Inflammatory macrophage treated with lipopolysaccharide for 4 hours (primary cell): ENCODE results near the gene KRTAP4-8.
"Not testable (repeated sequence)": the region's sequence is repeated elsewhere in the genome, so short reads cannot be mapped to it uniquely, and the experiment has no call there.

Source experiments
- DNase-seq: peaks from one replicate; pipeline ENCODE4 v3.0.0-alpha.2; 2020

KRTAP4-8 gene

DNA sequence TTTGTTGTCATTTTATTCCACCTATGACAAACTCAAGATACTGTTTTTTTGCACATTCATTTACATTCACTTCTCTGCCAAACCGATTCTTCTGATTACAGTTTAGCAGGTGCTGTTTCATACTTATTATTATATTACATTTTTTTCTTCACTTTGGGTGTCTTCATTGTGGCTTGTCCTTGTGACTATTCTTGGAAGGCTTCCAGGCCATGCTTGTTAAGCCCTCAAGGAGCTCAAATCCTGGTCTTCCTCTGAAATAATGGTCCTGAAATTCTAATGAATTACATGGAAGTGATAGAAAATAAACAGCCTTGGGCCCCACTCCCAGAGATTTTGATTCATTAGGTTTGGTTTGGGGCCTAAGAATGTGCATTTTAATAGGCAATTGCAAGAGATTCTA, 33.6 kb downstream of the KRTAP4-8 start:
- no peak for DNase-seq

DNA sequence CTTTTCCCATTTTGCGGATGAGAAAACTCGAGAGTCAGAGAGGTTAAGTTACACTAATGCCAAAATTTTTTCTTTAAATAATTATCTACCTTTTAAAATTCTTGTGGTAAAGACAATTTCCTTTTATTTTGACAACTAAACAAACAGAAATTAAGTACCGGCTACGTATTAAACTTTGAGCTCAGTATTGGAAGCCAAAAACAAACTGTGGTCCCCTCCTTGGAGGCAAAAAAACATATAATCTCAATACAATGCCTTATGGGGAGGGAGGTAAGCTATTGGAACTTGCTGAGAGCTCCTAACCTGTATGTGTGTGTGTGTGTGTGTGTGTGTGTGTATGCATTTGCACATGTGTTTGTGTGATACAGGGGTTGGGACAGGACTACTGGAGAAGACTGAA, 34.5 kb downstream of the KRTAP4-8 start:
- DNase-seq, result no peak

DNA sequence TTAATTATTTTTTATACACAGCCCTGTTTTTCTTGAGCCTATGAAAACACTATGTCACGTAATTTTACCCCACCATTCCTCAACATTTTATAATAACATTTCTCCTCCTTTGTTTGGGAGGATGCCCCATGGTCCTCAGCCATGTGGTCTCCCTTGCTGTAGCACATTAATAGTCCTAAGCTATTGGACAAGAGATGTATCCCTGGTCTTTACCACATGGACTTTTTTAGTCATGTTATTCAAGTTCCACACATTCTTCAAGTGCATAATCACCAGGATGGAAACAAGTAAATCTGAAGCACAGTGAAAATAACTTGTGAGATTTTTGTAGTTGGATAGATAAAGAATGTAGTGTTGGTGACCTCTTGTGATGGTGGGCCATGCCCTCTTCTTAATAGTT, 36.0 kb downstream of the KRTAP4-8 start:
- DNase-seq, result no peak

DNA sequence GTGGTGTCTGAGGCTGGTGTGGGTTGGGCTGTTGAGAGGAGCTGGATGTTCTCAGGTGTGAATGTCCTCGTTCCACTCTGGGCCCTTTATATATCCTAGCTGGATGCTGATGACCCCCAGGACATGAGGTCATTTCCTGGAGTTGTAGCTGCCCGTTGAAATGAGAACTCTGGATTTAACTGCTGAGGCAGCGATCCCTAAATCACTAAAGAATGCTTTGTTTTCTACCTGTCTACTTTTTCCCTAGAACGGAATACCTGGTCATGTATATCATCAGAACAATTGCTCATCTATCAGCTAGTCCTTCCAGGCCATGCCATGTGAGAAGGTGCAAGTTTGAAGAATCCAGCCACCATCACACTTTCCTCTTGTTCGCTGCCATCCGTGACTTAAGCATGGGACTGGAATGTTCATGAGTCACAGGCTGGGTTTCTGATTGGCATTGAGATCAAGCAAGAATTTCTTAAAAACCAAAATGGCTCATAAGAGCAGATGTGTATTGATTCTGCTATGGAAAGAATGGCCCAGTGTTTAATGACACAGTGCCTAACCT, 37.8 kb downstream of the KRTAP4-8 start, which contains the start of gene KRTAP2-3:
KRTAP2-3 (minus strand) TSS at position 63 of the 553 bp plus-strand sequence. CDS start 64 bp downstream, outside the sequence.
- DNase-seq, result no peak

DNA sequence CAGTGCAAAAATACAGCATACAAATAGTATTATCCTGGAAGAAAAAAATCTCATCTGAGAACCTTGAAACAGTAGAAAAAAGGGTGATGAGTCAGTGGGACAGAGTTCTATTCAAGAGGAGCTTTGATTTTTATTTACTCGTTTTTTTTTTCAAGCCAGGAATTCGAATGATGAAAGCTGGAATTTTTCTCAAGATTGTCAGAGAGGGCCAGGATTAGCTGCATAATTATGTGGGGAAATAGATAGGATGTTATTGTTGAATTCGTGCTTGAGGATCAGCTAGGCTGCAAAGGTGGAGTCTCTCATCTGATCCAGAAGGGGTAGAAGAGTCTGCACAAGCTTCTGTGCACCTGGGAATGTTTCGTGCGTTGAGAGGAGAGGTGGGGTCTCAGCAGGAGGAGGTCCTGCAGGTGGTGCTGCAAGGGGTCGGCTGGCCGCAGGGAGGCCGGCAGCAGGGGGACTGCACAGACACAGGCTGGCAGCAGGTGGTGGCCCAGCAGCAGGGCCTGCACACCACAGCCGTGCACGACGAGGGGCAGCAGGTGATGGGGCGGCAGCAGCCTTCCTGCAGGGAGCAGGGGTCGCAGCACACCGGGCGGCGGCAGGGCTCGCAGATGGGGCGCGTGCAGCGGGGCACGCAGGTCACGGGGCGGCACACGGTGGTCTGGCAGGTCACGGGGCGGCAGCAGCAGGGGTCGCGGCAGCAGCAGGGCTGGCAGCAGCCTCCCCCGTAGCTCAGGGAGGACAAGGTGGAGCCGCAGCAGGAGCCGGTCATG, 38.5 kb downstream of the KRTAP4-8 start:
- not testable (repeated sequence) for DNase-seq

DNA sequence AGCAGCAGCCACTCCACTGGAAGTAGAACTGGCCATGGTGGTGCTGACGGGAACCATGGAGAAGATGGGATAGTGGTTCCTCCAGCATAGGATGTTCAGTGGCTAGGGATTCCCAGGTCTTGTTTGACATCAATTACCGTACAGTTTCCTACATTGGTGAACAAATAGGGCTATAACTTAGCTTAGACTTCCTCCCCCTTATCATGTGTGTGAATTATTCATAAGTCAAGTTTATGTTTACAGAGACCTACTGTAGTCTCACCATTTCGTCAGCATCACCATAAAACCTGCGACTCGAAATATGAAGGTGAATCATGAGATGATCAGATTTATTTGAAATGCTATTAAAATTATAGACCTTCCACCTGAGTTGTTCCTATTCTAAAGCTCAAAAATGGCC, 39.2 kb downstream of the KRTAP4-8 start:
- no peak for DNase-seq

DNA sequence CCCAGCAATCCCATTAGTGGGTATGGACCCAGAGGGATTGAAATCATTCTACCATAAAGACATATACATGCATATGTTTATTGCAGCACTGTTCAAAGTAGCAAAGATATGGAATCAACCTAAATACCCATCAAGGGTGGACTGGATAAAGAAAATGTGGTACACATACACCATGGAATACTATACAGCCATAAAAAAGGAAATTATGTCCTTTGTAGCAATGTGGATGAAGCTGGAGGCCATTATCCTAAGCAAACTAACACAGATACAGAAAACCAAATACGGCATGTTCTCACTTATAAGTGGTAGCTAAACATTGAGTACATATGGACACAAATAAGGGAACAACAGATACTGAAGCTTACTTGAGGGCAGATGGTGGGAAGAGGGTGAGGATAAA, 40.4 kb downstream of the KRTAP4-8 start:
- DNase-seq, result no peak

DNA sequence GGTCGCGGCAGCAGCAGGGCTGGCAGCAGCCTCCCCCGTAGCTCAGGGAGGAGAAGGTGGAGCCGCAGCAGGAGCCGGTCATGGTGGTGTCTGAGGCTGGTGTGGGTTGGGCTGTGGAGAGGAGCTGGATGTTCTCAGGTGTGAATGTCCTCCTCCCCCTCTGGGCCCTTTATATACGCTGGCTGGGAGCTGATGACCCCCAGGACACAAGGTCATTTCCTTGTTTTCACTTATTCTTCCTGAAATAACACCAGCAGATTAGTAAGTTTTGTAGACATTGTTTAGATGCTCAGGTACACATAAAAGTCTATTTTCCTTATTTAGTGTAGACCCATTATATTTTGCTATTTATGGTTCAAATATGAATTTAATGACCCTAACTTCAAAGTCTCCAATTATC, 42.8 kb downstream of the KRTAP4-8 start, which contains the start of gene KRTAP2-2:
KRTAP2-2 (minus strand) TSS at position 101 of the 400 bp plus-strand sequence; CDS start at position 82, 19 bp downstream.
- DNase-seq, result not testable (repeated sequence)

DNA sequence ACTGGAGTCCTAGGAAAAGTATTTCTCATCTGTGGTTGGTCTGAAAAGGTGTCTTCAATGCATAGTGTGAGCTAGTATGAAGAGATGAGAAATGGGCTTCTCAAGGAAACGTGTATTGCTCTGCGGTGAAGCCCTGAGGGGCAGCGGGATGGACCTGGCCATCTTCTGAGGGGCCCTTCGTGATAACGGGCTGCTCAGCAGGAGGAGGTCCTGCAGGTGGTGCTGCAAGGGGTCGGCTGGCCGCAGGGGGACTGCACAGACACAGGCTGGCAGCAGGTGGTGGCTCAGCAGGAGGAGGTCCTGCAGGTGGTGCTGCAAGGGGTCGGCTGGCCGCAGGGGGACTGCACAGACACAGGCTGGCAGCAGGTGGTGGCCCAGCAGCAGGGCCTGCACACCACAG, 43.4 kb downstream of the KRTAP4-8 start:
- not testable (repeated sequence) for DNase-seq

DNA sequence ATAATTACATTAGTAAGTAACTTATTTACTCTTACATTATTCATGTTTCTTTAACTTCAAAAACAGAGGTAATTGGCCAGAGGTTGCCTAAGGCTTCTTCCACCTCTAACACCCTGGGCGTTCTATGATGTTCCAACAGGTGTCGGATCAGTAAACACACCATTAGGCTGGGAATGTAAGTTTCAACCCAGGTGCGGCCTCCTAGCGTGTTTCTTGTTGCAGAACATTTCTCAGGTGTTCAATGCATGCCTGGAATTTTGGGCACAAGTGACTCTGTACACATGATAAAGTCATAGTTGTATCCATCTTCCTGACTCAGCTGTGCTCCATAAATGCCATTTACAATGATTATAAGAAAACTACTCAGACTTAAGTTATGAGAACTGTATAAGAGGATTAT, 43.9 kb downstream of the KRTAP4-8 start:
- DNase-seq, result no peak

DNA sequence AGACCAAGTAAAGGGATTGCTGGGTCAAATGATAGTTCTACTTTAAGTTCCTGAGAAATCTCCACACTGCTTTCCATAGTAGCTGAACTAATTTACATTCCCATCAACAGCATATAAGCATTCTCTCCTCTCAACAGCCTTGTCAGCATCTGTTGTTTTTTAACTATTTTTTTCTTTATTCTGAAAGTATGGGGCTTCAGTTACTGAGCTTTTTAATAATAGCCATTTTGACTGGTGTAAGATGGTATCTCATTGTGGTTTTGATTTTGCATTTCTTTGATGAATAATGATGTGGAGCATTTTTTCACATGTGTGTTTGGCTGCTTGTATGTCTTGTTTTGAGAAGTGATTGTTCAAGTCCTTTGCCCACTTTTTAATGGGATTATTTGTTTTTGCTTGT, 45.4 kb downstream of the KRTAP4-8 start:
- DNase-seq, result no peak

DNA sequence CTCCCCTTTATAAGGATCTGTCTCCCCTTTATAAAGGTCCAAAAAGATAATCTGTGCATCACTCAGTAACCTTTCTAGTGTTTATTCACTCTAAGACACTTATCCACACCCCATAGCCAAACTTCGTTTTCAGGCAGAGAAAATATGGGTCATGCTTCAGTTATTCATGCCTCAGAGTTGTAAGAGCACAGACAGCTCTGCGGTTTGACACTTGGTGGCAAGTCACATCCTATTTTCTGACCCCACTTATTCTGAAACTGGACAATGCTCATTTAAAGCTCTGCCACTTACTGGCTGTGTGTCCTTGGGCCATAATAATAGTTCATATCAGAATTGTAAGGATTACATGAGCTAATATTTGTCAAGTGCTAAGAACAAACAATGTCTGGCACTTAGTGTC, 48.8 kb downstream of the KRTAP4-8 start:
- DNase-seq, result no peak

DNA sequence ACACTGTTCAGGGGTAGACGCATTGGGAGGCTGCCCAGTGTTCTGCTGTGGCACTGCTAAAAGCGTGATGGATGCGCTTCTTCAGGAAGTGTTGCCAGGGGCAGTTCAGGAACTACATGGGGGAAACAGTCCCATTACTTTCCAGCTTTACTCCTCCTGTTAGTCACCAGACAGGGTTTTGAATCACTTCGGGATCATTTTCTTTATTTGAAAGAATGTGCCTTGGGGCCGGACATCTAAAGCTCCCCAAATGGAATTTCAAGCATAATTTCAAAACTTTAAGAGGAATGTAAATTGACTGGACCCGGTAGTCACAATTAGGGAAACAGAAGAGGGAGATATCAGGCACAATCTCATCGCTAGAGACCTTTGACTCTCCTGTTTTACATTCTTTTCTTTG, 49.5 kb downstream of the KRTAP4-8 start:
- DNase-seq, result no peak
